Kasumi-1 (cell line): ENCODE measurements around the gene HTATSF1.
A peak's percentile ranks its signal among the peaks of the same experiment; 100 is the strongest.

Experiments
- DNase-seq, 2 experiments: peaks; one replicate each; lab custom pipeline; 2025; lab: John Stamatoyannopoulos, UW

Gene HTATSF1

DNA sequence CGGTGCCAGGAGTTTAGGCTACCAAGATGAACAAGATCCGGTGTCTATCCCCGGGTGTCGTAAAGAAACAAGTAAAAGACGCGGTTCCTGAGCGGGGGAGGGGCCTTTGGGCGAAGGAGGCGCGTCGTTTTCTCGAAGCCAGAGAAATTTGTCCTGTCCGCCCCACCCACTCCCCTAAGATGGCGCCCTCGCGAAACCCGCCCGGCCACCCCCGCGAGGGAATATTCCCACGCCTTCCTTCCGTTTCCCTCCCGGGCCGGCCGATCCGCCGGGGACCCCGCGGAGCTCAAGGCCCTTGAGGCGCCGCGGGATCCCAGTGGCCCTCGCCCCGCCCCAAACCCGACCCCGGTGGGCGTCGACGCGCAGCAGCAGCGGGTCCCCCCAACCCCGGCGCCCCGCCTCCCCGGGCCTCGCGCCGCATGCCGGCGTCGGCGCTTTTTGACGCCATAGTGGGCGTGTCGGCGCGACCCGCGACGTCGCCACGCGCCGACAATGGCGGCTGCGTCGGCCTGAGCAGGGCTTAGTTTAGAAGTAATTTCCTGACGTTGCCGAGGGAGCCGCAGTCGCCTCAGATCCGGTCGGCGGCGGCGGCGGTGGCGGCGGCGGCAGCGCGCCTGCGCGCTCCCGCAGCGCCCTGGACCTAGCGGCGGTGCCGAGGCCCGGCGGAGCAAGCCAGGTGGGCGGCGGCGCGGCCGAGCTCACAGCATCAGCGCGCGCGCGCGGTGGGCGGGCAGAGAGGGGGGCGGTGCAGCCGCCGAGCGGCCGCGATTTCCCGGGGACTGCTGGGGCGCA is 432 bp upstream of the HTATSF1 start:
- DNase-seq = peak; percentile 74 to 78

DNA sequence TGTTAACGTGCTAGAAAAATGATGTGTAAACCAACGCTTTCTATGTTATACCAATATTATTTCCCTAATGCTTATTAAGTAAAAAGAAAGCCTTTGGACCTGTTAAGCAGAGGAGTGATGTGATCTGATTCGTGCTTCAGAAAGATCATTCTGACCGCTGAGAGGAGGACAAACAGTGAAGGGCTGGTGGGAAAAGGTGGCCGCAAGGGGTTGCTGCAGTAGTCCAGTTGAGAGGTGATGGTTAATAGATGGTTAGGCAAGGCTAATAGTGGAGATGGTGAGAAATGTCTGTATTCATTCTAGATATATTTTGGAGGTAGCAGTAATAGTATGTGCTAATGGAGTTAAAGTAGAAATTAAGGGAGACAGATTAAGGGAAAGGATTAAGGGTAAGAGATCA is 21.7 kb downstream of the HTATSF1 start:
- DNase-seq = no peak

DNA sequence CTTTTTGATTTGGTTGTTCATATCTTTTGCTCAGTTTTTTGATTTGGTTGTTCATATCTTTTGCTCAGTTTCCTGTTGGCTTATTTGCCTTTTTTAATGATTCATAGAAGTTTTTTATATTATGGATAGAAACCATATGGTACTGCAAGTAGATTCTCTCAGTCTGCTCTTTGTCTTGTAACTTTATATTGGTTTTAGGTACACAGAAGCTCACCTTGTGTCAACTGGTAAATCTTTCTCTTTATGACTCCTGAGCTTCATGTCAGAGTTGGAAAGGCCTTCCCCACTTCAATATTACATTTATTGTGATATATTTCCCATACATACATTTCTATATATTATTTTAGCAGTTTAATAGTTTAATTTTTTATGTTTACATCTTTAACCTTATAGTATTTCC is 26.4 kb downstream of the HTATSF1 start:
- no peak for DNase-seq

DNA sequence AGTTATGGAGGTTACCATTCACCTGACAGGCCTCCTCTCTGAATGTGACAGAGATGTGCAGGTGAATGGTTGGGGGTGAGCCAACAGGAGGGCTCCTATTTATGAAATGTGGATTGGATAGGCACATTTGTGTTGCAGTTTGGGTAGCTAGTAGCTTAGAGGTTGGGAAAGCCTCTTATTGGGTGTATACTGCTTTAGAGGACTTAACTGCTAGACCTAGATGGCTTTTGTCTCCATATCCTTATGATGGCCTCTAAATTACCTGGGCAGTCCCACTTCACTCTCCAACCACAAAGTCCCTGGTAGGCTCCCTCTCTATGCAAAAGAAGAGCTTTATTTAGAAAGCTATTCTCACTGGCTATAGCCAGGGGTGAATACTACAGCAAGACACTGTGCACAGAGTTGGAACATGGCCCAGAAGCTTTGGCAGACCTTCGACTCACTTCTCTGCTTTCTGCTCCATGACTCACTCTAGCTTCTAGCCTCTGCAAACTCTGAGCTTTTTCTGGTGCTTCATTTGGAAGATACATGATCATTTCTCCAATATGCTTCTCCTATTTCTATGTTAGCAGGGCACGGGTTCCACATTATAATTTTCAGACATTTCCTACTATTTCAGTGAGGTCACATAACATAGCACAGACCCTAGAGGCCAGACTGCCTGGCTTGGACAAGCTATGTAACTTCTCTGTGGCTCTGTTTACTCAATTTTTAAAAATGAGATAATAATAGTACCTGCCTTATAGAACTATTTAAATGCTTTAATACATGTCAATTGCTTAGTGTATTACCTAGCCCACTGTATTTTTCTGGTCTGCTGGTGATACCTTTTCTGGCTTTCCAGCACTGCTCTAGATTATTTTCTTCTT is 28.6 kb downstream of the HTATSF1 start:
- DNase-seq = peak; percentile 39 to 50

DNA sequence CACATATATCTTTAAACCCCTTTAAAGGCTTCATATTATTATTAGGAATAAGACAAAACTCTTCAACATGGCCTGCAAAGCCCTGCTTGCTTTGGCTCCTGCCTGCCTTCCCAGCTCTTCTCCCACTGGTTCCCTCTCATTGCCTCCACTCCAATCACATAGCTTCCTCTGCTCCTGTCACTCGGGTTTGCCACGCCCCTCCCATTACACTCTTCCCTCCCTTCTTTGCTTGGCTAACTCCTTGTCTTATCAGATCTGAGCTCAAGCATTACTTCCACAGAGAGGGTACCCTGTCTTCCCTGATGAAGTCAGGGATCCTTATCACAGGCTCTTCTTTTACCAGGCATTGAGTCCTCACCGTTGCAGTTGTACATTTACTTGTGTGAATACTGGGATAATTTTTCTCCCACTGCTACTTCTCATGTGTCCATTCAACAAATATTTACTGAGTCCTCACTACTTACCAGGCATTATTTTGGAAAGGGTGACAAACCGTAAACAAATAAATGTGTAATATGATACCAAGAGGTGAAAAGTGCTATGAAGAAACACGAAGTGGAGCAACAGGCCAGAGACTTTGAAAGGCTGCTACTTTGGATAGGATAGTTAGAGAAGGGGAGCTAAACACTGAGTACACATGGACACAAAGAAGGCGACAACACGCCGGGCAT is 31.4 kb downstream of the HTATSF1 start:
- no peak for DNase-seq

DNA sequence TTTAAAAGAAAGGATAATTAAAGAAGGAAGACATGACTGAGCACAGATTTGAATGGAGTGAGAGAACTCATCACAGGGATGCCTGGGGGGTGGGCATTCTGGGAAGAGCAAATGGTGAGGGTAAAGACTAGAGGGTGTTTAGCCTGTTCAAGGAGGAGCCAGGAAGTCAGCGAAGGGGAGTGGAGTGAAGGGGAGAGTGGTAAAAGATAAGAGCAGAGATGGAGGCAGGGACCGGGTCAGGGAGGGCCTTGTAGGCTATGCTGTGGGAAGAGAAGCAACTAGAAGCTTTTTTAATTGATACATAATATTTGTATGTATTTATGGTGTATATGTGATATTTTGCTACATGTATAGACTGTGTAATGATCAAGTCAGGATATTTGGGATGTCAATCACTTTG is 32.4 kb downstream of the HTATSF1 start:
- DNase-seq = no peak

DNA sequence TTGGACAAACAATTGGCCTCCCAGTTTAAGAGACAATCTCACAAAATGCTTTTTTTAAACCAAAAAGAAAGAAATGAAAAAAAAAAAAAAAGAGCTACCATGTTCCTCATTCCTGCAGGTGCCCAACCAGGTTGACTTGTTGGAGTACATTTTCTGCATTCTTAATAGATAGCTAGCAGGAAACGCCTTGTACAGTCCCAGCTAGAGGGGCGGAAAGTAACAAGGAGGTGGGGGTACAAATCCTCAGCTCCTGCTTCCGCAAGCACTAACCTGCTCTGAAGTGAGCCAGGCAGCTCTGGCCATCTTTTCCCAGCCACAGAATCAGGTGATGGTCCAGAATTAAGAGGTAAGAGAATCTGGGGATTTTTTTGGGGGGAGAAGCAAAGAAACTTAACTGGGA is 34.6 kb downstream of the HTATSF1 start, which contains the start of gene VGLL1:
VGLL1 (plus strand) TSS at position 265 of the 400 bp plus-strand sequence. CDS start 3,806 bp downstream, outside the sequence.
- no peak for DNase-seq

DNA sequence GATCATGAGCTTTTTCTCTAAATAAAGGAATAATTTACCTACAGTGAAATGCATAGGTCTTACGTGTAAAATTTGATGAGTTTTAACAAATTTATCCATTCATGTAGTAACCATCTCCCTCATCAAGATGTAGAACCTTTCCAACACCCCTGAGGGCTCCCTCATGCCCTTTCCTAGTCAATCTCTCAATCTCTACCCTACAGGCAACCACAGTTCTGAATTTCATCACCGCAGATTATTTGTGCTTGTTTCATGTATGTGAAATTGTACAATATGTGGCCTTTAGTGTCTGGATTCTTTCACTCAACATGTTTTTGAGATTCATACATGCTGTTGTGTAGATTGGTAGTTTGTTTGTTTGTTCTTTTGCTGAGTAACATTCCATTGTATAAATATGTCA is 36.7 kb downstream of the HTATSF1 start:
- DNase-seq = no peak

DNA sequence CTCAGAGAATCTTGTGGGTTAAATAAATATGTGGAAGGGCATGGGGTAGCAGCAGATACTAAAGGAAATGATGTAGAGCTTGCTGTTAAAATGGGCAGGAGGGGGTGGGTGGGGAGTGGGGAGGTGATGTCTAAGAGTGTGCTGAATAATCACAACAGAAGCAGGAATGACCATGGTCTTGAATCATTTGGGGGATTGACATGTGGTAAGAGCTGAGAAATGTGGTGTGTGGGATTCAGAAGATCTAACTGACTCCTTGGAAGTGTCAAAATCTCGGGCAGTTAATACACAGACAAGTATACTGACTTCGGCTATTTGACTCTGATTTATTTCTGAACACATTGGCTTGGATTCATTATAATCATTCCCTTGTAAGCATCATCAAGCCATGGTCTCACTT is 41.4 kb downstream of the HTATSF1 start:
- no peak for DNase-seq

DNA sequence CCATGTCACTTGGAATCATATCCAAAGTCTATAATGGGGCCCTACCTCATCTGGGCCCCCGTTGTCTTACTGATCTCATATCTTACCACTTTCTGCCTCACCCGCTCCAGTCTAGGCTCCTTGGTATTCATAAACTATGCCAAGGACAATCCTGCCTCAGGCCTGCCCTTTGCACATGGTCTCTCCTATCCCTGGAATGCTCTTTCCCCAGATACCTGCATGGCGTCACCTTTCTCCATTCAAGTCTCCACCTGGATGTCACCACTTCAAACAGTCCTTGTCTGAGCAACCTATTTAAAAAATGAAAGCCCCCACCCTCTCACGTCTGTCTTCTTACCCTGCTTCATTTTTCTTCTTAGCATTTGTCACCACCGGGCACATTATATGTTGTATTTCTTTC is 42.8 kb downstream of the HTATSF1 start:
- no peak for DNase-seq

DNA sequence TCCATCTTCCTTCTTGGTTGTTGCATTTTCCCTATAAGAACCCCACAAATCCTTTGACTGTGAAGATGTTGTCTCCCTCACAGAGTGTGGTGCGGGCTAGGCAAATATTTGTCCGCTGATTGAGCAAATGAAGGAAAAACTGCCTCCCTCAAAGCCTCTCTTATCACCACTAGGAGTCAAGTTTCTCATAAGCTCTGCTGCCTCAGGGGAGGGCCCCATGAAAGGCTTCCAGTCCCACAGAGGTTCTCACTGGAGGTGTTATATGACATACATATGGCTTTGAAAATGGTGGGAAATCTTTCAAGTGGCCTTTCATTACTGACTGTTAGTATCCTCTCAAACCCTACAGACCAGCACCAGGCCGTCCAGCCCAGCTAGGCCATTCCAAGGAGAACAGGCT is 43.9 kb downstream of the HTATSF1 start:
- no peak for DNase-seq

DNA sequence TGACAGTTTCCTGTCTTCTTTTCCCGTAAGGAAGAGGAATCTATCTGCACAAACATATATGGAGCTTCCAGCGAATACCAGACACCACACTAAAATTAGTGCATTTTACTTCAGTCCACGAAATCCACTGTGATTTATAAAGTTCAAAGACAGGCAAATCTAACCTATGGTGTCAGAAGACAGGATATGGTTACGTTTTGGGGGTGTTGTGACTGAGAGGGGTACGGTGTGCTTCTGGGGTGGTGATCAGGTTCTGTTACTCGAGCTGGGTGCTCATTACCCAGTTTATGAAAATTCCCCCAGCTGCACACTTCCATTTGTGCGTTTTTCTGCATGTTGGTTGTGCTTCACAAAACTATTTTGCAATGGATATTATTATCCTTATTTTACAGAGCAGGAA is 44.9 kb downstream of the HTATSF1 start:
- DNase-seq = no peak

DNA sequence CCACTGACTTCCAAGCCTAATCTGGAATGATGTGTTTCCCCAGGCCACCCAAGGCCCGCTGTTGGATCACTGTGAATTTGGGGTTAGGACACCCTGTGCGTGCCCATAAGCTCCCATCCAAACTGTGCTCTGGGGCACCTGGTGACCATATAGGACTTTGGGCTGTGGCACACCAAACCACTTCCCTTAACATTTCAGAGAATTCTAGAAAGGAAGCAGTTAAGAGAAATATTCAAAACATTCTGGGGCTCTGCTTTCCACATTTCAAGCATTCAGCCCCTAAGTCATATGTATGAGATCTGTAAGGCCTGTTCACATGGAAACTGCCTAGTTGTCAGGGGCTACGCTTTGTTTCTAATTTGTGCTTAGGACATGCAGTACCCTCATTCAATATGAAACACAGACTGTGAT is 49.0 kb downstream of the HTATSF1 start:
- DNase-seq = no peak

DNA sequence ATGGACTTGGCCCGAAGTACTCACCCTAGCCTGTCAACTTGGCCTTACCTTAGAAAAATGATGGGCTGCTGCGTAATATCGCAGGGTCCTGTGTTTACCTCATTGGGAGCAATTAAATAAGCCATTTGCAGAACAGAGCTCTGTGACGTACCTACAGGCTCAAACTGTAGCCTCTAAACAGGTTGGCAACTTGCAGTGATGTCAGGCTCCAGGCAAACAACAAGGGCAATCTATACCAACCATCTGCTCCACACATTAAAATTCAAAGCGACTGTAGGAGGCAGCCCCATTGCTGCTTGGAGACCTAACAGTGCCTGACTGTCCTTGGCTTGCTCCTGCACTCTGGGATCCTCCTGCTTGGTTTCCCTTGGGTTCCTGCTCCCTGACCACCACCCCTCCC is 51.8 kb downstream of the HTATSF1 start:
- DNase-seq = no peak

DNA sequence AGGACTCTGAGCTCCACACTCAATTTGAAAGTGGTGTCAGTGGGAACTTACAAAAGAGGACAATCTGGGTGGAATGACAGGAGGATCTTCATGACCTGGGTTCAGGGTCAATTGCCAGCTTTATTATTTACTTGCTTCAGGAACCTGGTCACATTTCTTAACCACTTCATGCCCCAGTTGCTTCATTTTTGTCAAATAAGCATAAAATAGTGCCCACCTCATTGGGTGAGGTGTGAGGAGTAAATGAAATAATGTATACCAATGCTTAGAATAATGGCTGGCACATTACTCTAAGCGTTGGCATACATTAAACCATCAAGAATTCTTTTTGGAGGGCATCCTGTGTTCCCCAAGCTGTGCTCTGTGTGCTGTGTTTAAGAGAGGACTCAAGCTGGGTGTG is 54.0 kb downstream of the HTATSF1 start:
- no peak for DNase-seq

DNA sequence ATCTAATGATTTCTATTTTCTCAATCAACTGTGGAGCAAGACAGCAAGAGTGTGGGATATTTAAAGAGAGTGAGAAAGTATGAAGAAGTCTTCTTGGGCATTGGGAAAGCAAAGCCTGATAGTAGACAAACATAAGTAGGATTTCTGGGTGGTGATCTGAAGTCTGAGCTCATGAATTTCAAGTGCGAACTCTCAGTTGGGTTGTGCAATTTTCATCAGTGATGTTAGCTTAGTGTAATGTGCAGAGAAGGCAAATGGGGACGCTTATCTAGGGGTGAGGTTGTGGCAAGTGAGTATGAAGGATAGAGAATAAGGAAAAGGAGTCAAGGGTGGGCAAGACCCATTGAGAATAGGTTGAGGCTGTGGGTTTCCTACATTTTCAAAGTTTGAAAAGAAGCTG is 58.3 kb downstream of the HTATSF1 start:
- DNase-seq = no peak
